IPS-18c (cell line): ENCODE measurements around the gene ZNF737.
"Not testable (repeated sequence)": the region's sequence is repeated elsewhere in the genome, so short reads cannot be mapped to it uniquely, and the experiment has no call there.

ENCODE experiments used
- H3K4me3 ChIP-seq: 2 replicates; pipeline ENCODE4 v1.7.0; 2013; ENCODE audit warnings: low read depth, mild to moderate bottlenecking, low read length, moderate library complexity; ENCODE audit not compliant: insufficient read depth
- H3K9me3 ChIP-seq: one replicate; pipeline ENCODE4 v1.6.1; 2013; ENCODE audit warnings: mild to moderate bottlenecking, low read length, moderate library complexity; ENCODE audit not compliant: control insufficient read depth, insufficient read depth

The ZNF737 gene

DNA sequence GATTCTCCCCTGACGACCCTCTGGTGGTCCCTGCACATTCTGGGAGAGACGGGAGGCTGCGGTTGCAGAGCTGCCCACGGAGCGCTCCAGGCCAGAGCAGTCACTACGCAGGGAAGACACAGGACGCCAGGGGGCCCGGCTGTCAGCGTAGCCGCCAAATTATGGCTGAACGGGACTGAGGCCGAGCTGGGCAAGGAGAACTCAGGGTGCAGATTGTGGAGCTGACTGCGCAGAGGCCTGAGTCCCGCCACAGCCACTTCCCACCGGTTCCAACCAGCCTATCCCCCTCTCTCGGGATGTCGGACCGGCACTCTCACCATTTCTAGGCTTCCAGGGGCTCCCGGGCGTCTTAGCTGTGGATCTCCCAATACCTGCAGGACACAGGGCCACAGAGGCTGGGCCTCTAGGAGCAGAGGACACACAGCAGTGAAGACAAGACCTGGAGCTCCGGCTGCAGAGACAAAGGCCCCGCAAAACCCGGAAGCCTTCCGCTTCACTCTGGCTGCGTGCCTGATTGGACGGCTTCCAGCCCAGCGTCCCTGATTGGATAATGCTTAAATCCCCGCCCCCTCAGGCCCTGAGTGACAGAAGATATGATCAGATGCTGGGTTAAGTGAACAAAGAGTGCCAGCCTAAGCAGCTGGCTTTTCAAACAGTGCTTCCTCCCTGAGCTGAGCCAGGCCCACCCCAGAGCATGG, at the start of gene ZNF737:
Gene ZNF737 (minus strand): TSS at position 461 of the 698 bp plus-strand sequence. CDS start 141 bp downstream, at position 320.
- H3K4me3 ChIP-seq, result peak within 1 kb of the TSS; percentile 65
- H3K9me3 ChIP-seq, result peaks cover 2% of the 10 kb centered on the region

DNA sequence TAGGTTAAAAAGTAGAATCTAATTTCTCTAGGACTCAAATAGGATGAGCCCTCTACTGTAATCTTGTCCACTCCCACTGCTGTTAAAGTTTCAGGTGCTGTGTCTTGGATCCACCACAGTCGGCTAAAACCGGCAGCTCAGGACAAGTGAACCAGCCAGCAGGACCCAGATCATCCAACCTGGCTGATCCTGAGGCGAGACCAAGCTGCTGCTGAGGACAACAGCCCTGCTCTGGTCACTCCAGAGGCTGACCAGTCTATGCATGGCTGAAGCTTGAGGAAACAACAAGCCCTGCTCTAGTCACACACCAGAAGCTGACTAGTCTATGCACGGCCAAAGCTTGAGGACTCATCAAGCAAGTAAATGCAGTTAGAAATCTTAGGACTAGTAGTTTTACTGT, 49.4 kb upstream of the ZNF737 start:
- peaks cover 14% of the 10 kb centered on the region for H3K9me3 ChIP-seq
- not testable (repeated sequence) for H3K4me3 ChIP-seq

DNA sequence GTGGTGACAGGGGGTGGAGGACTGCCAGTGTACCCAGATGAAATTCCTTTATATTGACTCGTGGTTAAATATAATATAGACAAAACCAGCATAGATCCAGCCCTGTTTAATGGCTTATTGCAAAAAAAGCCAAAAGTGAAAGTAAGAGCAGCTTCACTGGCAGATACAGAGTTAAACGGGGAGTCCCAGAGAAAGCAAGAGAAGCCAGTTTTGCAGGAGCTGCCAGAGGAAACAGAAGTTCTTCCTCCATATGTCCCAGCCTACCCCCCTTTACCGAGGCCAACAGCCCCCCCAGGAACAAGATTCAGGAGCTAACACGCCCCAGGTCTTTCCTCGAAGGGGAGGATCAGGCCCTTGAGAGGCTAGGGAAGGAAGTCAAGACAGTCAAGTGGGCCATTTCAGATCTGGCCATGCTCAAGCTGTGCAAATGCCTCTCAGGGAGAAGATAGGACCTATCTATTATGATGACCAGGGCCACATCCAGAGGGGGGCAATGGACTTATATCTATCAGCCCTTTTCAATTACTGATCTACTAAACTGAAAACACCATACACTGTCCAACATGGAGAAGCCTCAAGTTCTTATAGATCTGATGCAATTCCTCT, 47.2 kb upstream of the ZNF737 start:
- peaks cover 17% of the 10 kb centered on the region for H3K9me3 ChIP-seq
- H3K4me3 ChIP-seq, result no peak overlapping the region

DNA sequence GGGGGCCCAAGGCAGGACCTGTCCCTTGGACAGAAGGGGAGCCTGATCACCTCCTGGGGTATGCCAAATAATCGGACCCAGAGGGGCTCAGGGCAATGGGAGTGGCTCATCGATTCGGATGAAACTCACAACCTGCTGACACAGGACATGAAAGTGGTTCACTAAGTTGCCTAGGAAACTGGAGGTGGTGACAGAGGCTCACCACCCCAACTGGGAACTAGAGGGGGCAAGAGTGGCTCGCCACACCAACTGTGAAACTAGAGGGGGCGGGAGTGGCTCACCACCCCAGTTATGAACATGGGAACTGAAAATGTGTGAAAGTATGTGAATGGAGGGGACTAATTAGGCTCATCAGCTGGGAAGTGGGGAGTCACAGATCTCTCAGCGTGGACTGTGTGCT, 46.3 kb upstream of the ZNF737 start:
- peaks cover 17% of the 10 kb centered on the region for H3K9me3 ChIP-seq
- H3K4me3 ChIP-seq, result no peak overlapping the region

DNA sequence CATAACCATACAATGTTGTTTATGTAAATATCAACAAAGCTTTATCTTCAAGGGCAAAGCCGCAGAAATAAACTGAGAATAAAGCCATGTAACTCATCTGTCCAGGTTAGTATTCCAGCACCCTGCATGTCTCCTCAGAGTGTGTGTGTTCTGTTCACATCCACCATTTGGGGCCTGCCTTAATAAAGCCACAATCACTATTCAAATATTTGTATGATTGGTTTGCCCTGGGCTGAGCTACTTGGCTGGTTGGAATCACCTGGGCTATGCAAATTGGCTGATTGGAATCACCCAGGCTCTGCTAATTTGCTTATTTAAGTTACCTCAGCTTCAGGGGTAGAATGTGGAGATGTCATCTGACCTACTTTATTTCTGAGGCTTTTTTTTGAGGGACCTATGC, 42.4 kb upstream of the ZNF737 start:
- Histone ChIP-seq H3K9me3 (peaks cover 13% of the 10 kb centered on the region), H3K4me3 (no peak overlapping the region)

- peaks cover 5% of the 10 kb centered on the region for H3K9me3 ChIP-seq
- no peak overlapping the region; the same call in 1 of the 2 replicates for H3K4me3 ChIP-seq
Measured at GRCh38 chr19:20558571-20558970, 7.0 kb downstream of the ZNF737 start.

GRCh38 chr19:20558011-20558410, 7.6 kb downstream of the ZNF737 start:
- no peak overlapping the region for H3K4me3 ChIP-seq

DNA sequence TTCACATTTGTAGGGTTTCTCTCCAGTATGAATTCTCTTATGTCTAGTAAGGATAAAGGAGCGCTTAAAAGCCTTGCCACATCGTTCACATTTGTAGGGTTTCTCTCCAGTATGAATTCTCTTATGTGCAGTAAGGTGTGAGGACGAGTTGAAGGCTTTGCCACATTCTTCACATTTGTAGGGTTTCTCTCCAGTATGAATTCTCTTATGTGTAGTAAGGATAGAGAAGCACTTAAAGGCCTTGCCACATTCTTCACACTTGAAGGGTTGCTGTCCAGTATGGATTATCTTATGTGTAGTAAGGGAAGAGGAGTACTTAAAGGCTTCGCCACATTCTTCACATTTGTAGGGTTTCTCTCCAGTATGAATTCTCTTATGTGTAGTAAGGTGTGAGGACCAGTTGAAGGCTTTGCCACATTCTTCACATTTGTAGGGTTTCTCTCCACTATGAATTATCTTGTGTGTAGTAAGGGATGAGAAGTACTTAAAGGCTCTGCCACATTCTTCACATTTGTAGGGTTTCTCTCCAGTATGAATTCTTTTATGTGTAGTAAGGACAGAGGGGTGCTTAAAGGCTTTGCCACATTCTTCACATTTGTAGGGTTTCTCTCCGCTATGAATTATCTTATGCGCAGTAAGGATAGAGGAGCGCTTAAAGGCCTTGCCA, 20.8 kb downstream of the ZNF737 start:
- peaks cover 28% of the 10 kb centered on the region for H3K9me3 ChIP-seq
- not testable (repeated sequence) for H3K4me3 ChIP-seq

More at GRCh38 chr19:20558011-20558410, 7.6 kb downstream of the ZNF737 start:
- peaks cover 5% of the 10 kb centered on the region for H3K9me3 ChIP-seq

- not testable (repeated sequence) for H3K4me3 ChIP-seq, H3K9me3 ChIP-seq
Measured at GRCh38 chr19:20530303-20530702, 35.3 kb downstream of the ZNF737 start.

DNA sequence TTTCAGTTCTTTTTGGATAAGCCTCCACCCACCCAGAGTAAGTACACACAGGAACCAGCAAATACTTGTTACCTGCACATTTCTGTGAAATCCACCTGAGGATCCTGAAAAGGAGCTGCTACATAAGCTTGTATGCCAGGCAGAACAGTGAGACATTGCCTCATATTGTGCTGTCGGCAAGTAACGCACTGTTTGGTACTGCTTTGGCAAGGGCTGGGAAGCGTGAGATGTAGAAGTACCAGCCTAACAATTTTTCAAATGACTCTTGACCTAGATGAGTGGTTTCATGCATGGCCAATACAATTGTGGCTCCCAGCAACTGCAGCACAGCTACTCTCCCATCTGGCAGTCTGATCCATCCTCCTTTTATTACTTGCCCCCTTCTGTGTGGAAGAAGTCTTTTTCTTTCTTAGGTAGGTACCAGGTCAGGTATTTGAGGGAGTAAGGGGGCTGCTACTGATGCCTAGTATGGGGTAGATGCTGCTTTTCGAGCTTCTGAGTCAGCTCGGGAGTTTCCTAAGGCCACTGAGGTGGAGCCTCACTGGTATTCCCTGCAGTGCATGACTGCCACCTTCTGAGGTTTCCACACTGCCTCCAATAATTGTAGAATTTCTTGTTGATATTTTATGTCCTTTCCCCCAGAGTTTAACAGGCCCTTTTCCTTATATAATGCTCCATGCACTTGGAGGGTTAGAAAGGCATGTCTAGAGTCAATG, 52.2 kb downstream of the ZNF737 start:
- no peak overlapping the region for H3K4me3 ChIP-seq
- peaks cover 2% of the 10 kb centered on the region for H3K9me3 ChIP-seq

DNA sequence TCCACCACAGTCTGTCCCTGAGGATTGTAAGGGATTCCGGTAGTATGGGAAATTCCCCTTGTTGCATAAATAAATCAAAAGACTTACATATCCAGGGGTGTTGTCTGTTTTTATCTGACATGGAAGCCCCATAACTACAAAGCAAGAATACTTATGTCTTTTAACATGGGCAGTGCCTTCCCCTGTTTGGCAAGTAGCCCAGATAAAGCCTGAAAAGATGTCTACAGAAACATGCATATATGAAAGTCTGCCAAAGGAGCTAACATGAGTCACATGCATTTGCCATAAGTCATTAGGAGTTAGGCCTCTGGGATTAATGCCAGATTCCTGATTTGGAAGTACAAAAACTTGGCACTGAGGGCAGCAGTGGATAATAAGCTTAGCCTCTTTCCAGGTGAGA, 62.1 kb downstream of the ZNF737 start:
- H3K4me3 ChIP-seq, result no peak overlapping the region

More for the DNA sequence above, 62.1 kb downstream of the ZNF737 start:
- H3K9me3 ChIP-seq, result no peaks in the 10 kb centered on the region
